GM18517 (cell line): ENCODE measurements around the gene PTPRU.
"Not testable (repeated sequence)": the region's sequence is repeated elsewhere in the genome, so short reads cannot be mapped to it uniquely, and the experiment has no call there.

Experiments used
- ATAC-seq: cut with Tn5 transposase; IDR thresholded peaks from one replicate; pipeline ENCODE4 v1.9.1; 2021; ENCODE audit warnings: mild to moderate bottlenecking, moderate library complexity; ENCODE audit not compliant: unreplicated experiment

Gene PTPRU

DNA sequence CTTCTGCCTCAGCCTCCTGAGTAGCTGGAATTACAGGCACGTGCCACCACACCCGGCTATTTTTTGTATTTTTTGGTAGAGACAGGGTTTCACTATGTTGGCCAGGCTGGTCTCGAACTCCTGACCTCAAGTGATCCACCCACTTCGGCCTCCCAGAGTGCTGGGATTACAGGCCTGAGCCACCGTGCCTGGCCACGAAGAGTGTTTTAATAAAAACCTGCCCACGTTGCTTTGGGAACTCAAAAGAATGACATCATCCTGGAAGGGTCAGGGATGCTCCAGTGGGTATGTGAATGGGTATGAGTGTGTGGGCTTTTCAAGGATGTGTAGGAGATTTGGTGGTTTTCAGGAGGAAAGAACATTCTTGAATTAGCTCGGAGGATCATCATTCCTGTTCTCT is 78.4 kb downstream of the PTPRU start:
- ATAC-seq: not testable (repeated sequence)

DNA sequence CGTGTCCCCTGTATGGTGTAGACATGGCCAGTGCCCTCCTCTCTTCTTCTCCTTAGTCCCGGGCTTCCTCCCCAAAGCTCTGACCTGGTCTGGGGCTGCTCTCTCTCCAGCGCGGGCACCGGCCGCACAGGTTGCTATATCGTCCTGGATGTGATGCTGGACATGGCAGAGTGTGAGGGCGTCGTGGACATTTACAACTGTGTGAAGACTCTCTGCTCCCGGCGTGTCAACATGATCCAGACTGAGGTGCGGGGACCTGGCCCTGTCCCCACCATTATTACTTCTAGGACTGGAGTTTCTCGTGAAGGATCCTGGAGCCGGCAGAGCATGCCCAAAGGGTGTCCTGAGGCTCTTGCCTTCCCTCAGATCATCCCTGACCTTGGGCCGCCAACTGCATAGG is 78.9 kb downstream of the PTPRU start:
- no peak for ATAC-seq

DNA sequence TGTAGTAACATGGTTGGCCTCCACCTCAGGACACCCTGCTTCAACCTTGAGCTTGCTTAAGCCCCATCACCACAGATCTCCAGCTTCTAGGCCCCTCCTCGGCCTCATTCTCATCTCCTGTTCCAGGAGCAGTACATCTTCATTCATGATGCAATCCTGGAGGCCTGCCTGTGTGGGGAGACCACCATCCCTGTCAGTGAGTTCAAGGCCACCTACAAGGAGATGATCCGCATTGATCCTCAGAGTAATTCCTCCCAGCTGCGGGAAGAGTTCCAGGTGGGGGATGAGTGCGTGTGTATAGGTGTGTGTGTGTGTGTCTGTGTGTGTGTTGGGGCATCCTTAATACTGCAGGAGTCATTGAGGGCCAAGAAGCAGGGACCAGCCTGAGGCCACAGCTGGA is 79.6 kb downstream of the PTPRU start:
- no peak for ATAC-seq

DNA sequence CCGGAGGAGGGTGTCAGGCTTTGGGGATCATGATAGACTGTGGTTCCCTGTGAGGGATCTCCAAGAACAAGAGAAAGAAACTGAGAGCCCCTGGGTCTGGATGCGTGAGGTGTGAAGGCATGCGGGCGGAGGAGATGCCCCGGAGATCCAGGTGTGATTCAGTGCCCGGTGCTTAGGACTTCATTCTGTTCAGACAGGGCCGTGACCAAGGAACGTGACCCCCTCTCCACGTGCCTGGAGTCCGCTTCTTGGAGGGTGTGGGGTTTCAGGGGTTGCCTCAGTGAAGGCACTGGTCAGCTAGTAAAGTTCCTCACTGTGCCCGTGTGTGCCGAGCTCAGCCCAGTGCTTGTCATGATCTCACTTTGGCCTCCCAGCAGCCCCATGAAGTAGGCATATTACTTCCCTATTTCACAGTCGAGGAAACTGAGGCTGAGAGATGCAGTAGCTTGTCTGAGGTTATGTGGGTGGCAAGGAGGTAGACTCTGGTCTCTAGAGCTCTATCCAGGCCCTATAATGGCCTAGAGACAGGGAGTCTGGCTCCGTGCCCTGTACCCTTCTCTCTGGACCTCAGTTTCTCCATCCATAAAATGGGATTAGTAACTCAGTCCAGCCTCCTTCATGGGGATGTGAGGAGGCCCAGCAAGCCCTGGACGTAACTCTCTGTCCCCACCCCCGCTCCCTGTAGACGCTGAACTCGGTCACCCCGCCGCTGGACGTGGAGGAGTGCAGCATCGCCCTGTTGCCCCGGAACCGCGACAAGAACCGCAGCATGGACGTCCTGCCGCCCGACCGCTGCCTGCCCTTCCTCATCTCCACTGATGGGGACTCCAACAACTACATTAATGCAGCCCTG is 81.0 kb downstream of the PTPRU start:
- ATAC-seq: no peak

DNA sequence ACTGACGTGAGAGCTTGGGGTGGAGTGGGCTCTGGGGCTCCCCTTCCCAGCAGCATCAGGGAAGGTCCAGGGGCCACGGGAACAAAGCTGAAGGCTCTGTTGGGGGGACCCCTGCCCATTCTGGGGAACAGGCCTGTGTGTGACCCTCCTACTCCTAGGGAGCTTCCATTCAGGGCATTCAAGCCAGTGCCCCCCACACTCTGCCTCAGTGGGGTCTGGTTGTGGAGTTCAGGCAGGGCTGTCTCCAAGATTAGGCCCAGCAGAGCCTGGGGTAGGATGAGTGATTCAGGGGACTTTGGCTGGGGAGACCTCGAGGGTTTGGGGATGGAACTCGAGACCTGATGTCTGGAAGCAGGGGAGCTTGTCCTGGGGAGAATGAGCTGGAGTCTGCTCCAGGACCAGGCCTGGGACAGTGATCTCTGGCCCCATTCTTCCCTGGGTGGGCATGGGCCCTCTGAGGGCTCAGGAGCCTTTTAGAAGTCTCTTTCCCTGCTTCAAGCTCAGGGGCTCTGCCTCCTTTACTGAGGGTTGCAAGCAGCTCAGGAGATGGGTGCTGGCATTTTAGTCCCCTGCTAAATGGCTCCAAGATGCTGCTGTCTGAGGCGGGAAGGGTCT is 81.7 kb downstream of the PTPRU start:
- ATAC-seq: no peak

DNA sequence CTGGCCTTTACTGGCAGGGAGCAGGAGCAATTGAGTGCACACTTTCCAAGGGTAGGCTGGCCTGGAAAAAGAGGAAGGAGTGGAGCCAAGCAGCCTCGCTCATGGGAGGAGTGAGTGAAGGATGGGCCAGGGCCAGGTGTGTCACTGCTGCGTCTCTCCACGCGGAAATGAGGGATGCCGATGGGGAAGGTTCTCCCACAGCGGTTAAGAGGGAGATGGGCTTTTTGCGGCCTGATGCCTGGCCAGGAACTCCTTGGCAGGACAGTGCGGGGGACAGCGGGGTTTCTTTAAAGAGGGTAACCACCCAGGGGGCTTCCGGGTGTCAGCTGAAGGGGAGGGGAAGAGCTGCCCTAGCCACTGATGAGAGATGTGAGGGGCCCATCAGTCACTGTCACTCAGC is 82.4 kb downstream of the PTPRU start:
- no peak for ATAC-seq

DNA sequence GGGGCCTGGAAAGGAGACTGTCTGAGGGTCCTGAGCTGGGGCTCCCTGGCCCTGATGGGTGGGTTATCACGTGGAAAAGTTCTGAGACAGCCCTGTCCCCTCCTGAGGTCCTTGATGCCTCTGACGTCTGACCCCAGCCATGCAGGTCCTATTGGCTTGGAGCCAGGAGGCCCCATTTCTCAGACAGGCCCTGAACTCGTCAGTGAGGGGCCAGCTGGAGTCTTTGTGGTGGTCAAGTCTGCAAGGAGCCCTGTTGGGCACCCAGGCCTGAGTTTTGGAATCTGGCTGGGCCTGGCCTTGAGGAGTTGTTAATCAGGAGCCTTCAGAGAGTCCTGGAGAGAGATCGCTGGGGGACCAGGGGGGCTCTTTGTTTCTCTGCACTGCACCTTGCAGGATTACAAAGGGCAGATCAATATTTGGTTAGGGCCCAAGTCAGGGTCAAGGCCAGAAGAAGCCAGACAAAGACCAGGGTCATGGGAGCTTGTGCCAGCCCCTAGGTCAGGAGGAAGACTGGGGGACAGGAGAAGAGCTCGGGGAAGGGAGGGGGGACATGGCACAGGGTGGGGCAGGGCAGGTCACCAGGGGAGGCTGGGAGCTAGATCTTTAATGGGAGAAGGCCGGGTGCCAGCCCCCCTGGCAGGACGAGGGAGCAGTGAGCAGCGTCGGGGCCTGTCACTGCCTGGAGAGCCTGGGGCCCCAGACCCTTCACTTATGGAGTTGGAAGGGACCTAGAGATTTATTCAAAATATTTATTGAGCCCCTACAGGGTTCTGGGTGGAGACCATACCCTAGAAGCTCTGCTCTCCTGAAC is 83.2 kb downstream of the PTPRU start:
- ATAC-seq: no peak

DNA sequence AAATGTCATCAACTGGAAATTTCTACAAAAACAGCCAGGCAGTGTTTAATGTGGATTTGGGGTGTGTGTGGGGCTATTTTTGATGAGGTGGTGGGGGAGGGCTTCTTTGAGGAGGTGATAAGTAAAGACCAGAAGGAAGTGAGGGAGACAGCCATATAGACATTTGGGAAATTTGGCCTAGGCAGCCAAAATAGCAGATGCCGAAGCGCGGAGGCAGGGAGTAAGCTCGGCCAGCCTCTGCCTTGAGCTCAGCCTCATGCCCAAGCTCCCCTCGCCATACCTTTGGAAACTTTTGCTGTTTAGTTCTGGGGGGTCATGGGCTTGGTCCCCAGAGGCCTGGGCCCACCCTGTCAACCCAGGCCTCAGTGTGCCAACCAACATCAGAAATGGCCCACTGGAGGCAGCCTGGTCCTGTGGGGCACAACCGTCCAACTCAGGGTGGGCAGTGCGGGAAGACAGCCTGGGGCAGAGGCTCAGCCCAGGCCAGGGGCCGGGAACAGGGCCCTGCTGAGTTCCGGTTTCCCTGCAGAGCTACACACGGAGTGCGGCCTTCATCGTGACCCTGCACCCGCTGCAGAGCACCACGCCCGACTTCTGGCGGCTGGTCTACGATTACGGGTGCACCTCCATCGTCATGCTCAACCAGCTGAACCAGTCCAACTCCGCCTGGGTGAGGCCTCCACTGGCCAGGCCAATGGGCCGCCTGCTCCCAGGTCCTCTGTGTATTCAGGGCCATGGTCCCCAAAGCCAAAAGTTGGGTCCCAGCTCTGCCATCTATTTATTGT is 84.0 kb downstream of the PTPRU start:
- no peak for ATAC-seq

DNA sequence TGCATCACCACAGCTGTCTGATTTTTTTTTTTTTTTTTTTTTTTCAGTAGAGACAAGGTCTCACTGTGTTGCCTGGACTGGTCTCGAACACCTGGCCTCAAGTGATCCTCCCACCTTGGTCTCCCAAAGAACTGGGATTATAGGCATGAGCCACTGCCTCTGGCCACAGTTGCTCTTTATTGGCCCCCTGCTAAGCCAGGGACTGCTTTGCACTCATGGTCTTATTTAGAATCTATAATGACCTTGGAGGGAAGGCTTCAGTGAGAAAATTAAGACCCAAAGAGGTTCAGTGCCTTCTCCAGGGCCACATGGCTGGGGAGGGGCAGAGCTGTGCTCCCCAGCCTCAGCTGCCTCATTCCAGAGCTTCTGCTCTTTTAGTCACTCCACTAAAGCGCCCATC is 84.9 kb downstream of the PTPRU start:
- ATAC-seq: no peak

DNA sequence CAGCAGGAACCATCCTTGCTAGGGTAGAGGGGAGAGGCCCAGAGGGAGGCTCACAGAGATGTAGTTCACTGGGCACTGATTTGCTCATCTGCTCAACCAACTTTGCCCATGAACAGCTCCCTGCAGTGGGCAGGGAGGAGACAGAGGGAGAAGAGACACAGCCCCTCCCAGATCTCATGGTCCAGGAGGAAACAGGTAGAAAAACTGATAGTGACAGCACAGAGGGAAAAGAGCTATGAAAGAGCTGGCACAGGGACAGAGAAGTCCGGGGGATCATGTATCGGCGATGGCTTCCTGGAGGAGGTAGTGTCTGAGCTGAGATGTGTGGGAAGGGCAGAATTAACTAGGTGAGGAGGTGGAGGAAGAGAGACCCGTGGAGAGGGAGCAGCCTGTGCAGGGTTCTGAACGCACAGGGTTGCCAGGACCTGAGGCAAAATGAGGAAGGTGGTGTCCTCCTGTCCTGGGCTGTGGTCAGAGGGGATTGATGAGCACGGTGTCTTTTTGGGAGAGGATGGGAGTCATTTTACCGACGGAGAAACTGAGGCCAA is 85.9 kb downstream of the PTPRU start:
- no peak for ATAC-seq

DNA sequence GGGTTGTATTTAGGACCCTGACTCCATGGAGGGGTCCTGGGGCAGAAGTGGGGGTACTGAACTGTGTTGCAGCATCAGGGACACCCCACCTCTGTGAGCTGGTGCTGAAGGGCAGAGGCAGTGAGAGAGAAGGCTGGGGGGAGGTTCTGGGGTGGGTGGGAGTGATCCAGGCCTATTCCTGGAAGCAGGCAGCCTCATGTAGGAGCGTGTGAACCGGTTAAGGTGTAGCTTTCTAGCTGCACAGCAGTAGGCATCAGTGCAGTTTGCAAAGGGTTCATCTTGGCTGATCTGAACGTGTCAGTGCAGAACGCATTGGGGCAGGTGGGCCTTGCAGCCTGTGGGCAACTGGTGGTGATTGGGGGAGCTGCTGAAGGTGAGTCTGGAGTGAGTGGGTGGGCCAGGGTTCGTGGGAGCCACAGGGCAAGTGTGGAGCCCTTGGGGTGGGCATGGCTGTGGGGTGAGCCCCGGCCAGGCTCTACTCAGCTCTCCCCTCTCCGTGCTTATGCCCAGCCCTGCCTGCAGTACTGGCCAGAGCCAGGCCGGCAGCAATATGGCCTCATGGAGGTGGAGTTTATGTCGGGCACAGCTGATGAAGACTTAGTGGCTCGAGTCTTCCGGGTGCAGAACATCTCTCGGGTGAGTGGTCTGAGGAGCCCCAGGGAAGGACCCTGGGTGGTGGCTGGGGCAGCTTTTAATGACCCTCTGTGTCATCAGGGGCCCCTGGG is 86.7 kb downstream of the PTPRU start:
- ATAC-seq: no peak

DNA sequence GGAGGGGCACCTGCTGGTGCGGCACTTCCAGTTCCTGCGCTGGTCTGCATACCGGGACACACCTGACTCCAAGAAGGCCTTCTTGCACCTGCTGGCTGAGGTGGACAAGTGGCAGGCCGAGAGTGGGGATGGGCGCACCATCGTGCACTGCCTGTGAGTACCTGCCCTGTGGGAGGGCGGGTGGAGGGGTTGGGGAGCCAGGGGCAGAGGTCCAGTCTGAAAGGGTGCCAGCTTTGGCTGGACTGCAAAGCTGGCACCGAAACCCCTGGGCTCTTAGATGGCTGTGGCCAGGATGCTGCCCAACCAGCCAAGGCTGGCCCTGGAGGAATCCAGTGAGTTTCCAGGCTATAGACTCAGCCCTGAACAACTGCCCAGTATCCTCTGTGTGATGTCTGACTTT is 87.3 kb downstream of the PTPRU start:
- no peak for ATAC-seq

DNA sequence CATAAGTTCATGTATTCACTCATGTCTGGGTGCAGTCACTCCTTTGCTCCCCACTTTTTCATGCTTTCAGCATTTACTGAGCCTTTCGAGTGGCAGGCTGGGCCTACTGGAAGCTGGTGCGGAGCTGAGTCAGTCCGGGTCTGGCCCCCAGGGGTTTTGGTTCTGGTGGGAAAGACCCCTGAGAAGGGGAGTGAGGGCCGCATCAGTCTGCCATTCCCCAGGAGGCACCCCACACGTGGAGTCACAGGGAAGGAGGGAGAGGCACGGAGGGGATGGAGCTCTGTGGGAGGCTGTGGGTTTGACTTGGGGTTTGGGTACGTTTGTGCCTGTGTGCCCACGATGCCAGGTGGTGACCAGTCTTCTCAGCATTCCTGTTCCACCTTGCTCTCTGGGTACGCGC is 87.9 kb downstream of the PTPRU start:
- ATAC-seq: no peak

DNA sequence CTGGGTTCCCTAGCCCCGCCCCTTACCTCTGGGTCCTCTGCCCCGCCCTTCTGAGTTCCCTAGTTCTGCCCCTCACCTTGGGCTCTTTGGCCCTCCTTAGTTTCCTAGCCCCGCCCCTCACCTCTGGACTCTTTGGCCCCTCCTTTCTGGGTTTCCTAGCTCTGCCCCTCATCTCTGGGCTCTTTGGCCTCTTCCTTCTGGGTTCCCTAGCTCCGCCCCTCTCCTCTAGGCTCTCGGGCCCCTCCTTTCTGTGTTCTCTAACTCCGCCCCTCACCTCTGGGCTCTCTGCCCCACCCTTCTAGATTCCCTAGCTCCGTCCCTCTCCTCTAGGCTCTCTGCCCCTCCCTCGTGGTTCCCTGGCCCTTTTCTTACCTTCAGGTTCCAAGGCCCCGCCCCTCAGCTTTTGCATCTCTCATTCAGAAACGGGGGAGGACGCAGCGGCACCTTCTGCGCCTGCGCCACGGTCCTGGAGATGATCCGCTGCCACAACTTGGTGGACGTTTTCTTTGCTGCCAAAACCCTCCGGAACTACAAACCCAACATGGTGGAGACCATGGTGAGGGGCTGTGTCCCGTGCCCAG is 88.5 kb downstream of the PTPRU start:
- ATAC-seq: no peak

DNA sequence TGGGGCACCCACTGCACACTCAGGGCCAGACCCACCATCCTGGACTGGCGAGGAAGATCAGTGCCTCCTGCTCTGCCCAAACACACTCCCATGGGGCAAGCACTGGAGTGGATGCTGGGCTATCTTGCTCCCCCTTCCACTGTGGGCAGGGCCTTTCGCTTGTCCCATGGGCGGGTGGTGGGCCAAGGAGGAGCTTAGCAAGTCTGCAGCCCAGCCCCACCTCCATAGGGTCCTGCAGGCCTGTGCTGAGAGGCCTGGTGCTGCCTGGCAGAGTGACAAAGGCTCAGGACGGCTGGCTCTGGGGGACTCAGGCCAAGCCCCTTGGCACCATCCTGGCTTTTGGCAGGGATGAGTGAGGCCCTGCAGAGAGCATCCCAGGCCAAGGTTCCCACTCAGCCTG is 89.4 kb downstream of the PTPRU start:
- ATAC-seq: no peak

DNA sequence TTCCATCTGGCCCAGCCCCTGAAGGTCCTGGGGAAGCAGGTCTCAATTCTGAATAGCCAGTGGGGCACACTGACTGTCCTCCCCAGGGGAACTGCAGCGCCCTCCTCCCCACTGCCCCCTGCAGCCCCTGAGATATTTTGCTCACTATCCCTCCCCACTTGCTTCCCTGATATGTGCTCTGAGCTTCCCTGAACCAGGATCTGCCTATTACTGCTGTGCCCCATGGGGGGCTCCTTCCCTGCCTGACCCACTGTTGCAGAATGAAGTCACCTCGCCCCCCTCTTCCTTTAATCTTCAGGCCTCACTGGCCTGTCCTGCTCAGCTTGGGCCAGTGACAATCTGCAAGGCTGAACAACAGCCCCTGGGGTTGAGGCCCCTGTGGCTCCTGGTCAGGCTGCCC is 89.8 kb downstream of the PTPRU start:
- no peak for ATAC-seq

DNA sequence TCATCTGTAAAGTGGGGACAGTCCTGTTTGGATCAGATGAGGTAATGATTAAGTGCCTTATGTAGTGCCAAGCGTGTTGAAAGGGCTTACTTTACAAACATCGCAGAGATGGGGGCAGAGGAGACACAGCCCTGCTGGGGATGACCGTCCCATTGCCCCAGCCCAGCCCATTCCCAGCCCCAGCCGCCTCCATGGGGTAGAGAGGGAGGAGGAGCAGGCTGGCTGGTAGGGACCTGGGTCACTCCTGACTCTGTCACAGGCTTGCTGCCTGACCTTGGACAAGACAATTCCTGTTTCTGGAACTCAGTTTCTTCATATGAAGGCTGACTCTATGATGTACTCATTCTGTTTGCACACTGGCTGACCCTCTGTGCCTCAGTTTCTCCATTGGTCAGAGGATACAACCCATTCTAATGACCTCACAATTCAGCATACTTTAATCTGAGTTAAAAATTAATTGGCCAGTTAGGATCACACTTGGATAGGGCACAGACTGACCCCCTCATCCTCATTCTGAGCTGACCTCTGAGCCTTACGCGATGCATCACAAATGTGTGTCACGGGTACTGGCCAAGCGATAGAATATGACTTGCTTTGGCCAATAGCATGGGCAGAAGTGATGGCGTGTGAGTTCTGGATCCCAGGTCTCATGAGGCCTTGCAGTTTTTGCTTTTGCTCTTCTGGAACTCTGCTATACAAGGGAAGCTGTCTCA is 91.1 kb downstream of the PTPRU start:
- ATAC-seq: no peak

DNA sequence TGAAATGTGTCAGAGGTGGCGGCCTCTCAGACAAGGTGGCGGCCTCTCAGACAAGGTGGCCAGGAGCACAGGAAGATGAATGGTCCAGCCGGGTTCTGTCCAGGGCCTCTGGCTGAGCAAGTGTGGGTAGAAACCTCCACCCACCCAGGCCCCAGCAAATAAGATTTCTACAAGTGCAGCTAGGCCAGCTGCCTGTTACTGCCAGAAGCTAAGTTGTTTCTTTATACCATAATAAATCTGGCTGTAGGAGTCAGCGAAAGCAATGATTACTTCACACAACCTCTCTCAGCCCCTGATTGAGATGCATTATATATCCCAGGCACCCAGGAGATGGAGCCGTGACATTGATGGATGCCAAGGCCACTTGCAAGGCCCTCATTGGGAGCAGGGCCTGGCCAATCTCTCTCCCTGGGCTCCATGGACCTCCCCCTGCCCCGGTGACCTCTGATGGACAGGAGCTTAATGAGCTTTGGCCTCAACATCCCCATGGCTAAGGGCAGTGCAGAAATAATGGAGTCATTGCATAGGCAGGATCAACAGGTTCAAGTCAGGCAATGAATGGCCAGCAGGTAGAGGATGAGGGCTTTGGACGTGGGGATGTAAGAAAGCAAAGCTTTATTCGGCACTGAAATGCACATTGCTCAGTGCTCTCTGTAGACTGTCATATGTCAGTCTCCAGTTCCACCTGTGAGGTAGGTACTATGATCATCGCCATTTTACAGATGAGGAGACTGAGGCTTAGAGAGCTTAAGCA is 92.9 kb downstream of the PTPRU start:
- no peak for ATAC-seq
